Mesenteric fat pad (tissue), 1 donor: Measurements from ENCODE around the gene SLC17A2. TPM values are rescaled to one million over a fixed set of nuclear protein-coding genes. Genes with fewer than 3 reads are reported as not detected.
"Not testable (repeated sequence)": the region's sequence is repeated elsewhere in the genome, so short reads cannot be mapped to it uniquely, and the experiment has no call there.

ENCODE experiments used
- DNase-seq: peaks from one replicate; pipeline ENCODE4 v3.0.0-alpha.2; 2020; ENCODE audit warnings: low spot score
- total RNA-seq: library from RNA; stranded (reverse); fragmentation: NEBNext Ultra II Directional; extraction: Animal tissue kit (Norgen Biotek cat#: 25700); gene quantifications from one replicate; pipeline ENCODE4 v1.2.1, GENCODE V29; 2021
- donor health status: DM: yes; HTN: yes; CAD: no.

Gene SLC17A2
- total RNA-seq, 1 donor from 2014 or later = not detected

- no peak for DNase-seq
Observed at GRCh38 chr6:25951296-25952032, 21.0 kb upstream of the SLC17A2 start.

GRCh38 chr6:25950297-25950696 is 19.8 kb upstream of the SLC17A2 start:
- DNase-seq = no peak

DNA sequence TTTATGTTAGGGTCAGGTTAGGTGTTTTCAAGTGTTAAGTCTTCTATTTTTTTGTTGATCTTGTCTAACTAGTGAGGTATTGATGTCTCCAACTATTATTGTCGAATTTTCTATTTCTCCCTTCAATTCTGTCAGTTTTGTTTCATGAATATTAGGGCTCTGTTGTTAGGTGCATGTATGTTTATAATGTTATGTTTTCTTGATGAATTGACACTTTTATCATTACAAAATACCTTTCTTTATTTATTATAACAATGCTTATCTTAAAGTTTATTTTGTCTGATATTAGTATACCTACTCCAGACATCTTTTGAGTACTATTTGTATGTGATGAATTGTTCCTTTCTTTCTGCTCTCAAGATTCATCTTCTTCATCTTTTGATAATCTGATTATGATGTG is 19.2 kb upstream of the SLC17A2 start:
- no peak for DNase-seq

DNA sequence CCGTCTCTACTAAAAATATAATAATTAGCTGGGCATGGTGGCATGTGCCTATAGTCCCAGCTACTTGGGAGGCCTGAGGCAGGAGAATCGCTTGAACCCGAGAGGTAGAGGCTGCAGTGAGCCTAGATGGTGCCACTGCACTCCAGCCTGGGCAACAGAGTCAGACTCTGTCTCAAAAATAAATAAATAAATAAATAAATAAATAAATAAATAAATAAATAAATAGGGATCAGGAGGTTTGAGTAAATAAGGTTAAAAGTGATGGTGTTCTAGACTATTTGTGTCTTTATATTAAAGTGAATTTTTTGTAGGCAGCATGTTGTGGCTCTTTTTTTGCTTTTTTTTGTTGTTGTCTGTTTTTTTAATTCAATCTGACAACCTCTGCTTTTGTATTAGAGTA is 17.0 kb upstream of the SLC17A2 start:
- DNase-seq = not testable (repeated sequence)

DNA sequence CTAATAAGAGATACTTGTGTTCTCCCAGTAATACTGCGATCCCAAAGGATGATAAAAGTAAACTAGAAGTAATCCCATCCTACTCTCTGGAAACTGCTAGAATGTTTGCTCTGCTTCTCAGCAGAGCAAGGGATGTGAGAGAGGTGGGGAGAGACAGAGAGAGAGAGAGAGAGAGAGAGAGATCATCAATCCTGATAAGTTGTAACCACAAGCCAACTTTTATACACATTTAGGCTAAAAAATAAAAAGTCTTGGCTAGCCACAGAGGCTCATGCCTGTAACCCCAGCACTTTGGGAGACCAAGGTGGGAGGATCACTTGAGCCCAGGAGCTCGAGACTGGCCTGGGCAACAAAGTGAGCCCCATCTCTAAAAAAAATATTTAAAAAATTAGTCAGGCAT is 16.1 kb upstream of the SLC17A2 start:
- no peak for DNase-seq

- not testable (repeated sequence) for DNase-seq
Observed at GRCh38 chr6:25945738-25946137, 15.2 kb upstream of the SLC17A2 start.

- no peak for DNase-seq
Observed at GRCh38 chr6:25944688-25945574, 14.4 kb upstream of the SLC17A2 start.

DNA sequence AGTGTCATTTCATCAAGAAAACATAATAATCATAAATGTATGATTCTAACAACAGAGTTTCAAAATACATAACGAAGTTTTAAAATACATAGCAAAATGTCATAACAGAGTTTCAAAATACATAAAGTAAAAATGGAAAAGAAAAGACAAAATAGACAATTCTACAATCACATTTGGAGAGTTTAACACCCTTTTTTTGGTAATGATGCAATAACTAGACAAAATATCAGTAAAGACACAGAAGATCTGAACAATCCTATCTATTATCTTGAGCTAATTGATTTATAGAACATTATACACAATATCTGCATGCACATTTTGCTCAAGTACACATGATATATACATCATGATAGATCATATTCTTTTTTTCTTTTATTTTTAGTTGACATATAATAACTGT is 13.4 kb upstream of the SLC17A2 start:
- no peak for DNase-seq

- no peak for DNase-seq
Observed at GRCh38 chr6:25942561-25943147, 12.2 kb upstream of the SLC17A2 start.

- no peak for DNase-seq
Observed at GRCh38 chr6:25939593-25939992, 9.1 kb upstream of the SLC17A2 start.

DNA sequence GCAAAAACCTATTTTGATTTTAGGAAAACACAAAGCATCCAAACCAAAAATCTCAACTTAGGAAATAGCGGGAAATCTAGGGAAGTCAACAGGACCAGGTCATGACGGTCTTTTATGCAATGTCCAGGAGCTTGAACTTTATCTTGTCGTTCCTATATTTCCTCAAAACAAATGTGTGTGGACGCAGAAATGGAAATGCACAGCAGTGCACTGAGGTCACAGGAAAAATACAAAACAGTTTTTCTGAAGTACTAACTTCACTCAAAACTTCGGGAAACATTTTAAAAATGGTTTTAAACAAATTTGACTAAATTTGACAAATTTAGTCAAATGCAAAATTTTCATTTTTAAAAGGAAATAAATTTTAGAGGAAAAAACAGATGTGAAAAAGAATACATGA is 5.5 kb upstream of the SLC17A2 start:
- DNase-seq = no peak

GRCh38 chr6:25934735-25935313 is 4.3 kb upstream of the SLC17A2 start:
- DNase-seq = no peak

DNA sequence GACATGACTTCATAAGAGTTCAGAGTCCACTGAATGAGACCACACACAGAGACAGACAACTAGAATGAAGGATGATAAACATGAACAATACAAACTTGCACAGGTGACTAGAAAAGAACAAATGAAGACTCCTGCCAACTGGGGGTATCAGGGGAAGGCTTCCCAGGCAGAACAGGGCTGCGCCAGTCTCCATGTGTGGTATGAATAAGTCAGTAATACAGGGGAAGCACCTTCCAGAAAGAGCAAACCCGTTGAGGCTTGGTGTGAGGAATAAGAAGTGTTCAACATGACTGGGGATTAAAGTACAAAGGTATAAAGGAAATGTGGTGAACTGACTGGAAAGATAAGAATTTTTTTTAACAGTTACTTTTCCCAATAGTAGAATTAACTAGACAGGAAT is 3.7 kb upstream of the SLC17A2 start:
- DNase-seq = no peak

GRCh38 chr6:25931411-25931709 is 869 bp upstream of the SLC17A2 start:
- no peak for DNase-seq

DNA sequence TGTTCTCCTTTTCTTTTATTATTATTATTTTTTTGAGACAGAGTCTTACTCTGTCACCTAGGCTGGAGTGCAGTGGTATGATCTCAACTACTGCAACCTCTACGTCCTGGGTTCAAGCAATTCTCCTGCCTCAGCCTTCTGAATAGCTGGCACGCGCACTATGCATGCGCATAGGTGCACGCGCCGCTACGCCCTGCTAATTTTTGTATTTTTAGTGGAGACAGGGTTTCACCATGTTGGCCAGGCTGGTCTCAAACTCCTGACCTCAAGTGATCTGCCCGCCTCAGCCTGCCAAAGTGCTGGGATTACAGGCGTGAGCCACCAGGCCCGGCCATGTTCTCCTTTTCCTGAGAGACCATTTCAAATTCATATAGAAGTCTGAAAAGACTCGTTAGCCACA is 706 bp downstream of the SLC17A2 start:
- DNase-seq = not testable (repeated sequence)

DNA sequence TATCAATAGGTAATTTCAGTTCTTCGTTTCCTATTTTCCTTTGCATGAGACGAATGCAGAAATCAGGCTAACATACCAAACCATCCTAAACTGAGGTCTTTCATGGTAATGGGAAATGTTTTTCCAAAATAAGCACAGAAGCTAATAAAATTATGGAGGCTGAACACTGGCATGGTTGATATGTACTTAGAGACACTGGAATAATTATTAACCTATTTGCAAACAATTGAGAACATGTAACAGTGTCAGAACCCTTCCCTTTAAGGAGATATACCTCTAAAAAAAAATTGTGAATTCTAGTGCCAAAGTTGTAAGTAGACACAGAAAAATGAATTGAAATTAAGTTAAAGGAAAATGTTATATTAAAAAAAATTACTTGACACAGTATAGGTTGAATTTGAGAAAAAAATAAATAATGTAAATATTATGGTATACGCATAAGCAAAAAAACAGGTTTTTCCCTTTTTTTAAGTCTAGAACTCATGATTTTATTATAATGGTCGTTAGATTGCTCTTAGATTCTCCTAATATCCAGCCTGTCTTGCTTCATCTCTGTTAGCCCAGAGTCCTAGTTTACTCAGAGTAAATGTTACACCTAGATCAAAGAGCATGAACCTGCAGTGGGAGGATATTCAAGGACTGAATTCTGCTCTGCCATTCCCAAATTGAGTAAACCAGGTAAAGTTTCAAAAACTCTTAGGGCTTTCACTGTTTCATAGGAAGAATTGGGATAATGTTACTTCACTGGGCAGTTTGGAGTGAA is 1.7 kb downstream of the SLC17A2 start:
- no peak for DNase-seq

GRCh38 chr6:25927756-25928216 is 2.7 kb downstream of the SLC17A2 start:
- DNase-seq = no peak

DNA sequence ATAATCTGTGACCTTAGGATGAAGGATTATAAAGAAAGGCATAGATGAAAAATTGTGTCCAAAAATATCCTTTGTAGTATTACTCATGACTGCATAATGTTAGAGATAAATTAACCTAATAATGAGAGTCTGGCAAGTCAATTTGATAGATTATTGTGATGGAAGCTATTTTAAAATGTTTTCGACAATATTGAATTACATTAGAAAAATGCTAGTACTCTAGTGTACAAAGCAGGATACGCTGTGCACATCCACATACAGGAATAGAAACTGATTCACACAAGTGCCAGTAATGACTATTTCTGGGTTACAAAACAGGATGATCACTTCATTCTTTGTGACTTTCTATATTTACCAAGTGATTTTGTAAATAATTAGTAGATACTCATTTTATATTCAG is 3.3 kb downstream of the SLC17A2 start:
- no peak for DNase-seq

DNA sequence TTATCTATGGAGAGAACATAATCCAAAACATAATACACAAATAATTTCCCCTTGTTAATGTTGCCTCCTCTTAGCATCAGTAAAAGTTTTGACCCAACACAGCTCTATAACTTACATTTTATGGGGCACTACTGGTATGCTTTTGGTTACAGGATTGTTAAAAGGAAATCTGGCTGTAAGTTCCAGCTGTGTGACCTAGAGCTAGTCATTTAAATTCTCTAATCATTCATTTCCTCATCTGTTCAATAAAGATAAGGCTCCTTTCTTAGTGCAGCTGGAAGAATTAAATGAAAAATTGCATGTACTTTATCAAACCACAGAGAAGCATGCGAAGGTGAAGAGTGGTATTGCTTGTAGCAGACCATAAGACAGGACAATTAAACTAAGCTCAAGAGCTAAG is 4.6 kb downstream of the SLC17A2 start:
- no peak for DNase-seq

DNA sequence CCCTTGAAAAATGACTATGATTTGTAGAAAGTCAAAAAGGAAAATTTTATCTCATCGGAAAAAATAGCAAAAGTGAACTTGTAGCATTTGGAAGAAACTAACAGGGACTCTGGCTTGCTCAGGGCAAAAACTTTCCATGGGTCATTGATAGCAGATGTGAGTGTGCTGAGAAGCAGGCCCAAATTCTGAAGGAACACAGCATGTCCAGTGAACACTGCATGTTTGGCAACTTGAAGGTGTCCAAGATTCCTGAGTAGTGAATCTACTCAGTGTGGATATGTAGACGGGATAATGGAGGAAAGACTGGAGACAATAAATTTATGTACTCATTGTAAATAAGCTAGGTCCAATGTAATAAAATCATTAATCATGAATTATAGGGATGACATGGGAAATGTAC is 8.2 kb downstream of the SLC17A2 start:
- DNase-seq = no peak

DNA sequence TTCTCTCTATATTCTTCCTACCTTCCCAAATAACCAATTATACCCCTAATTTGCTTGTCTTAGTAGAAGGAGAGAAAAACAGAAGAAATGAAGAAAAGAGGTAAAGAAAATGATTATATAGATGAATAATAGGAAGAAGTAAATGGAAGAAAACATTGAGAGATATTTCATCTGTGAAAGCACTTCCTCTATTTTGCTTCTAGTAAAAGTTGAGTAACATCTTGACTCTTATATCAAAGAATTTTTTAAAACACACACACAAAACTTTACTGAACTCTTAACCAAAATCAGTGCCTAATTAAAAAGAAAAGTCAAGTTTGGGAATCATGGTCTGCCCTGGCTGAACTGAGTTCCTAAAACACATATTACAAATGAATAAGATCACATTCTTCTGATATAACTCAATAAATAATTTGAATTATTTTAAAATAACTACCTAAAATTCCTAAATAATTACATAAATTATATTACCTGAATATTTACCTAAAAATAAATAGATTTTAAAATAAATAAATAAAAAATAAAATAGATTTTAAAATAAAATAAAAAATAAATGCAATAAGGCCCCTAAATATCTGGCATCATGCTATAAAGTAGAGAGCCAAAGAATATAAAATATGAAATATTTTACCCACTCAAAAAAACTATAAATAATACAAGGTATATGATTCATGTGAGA is 8.8 kb downstream of the SLC17A2 start:
- no peak for DNase-seq
